ENCODE measurements around the gene SLC16A12. TPM values are rescaled to one million over a fixed set of nuclear protein-coding genes. Genes with fewer than 3 reads are reported as not detected.

The SLC16A12 gene
- total RNA-seq, 1 experiment from 2014 or later: 0.77 TPM

- TF ChIP-seq CTCF (conservative IDR thresholded peaks at IDR 0.05): no peak
- Mint-ChIP-seq H3K27me3 (ENCODE audit: low read depth) (peaks cover 2% of the 10 kb centered on the region), H3K36me3 (ENCODE audit: insufficient read depth in 1 of 3, low read depth in 3 of 3) (peaks cover 0 to 8% (median 0%) of the 10 kb centered on the region in 3 experiments; a peak in 4 of 7 replicates), H3K27ac (no peak overlapping the region), H3K4me1 (no peaks in the 10 kb centered on the region), H3K9me3 (peaks cover 4 to 10% of the 10 kb centered on the region in 2 experiments; a peak in 3 of 5 replicates), H3K4me3 (no peak overlapping the region)
- H3K9me3 ChIP-seq (ENCODE audit: control insufficient read depth, low read depth, low read length): no peaks in the 10 kb centered on the region
- no peak overlapping the region for H4K5ac ChIP-seq (ENCODE audit: insufficient read length, low read depth, low read length)
- no peaks in the 10 kb centered on the region for H3K4me1 ChIP-seq (ENCODE audit: insufficient read depth, low read length)
- DNase-seq: no peak
- H2BK20ac ChIP-seq (ENCODE audit: low read depth, low read length, poor library complexity, severe bottlenecking): no peak overlapping the region
- no peak overlapping the region for H2AK5ac ChIP-seq (ENCODE audit: insufficient read length, low read length)
- H2BK5ac ChIP-seq (ENCODE audit: insufficient read length, low read length): no peak overlapping the region
- no peak overlapping the region for H3K4ac ChIP-seq (ENCODE audit: low read depth, low read length)
- no peak overlapping the region for H3T11ph ChIP-seq (ENCODE audit: low read length)
- H2BK120ac ChIP-seq (ENCODE audit: low read depth, low read length, poor library complexity, severe bottlenecking): no peak overlapping the region
- no peak overlapping the region for H3K9ac ChIP-seq (ENCODE audit: extremely low read depth, insufficient read length, low read length)
- no CpG with 5 or more reads among the region's 13 CpGs for WGBS (ENCODE audit: extremely low coverage, insufficient read length, low lambda C conversion rate)
- H3K18ac ChIP-seq (ENCODE audit: insufficient read length, low read depth, low read length): no peak overlapping the region
- H2BK15ac ChIP-seq (ENCODE audit: low read depth, low read length): no peak overlapping the region
- H3K23me2 ChIP-seq (ENCODE audit: insufficient read length, low read depth, low read length, poor library complexity, severe bottlenecking): no peaks in the 10 kb centered on the region
- H3K14ac ChIP-seq (ENCODE audit: insufficient read depth, low read length): no peak overlapping the region
- no peak overlapping the region for H3K4me2 ChIP-seq (ENCODE audit: insufficient read depth, insufficient read length, low read length)
- H4K20me1 ChIP-seq (ENCODE audit: control insufficient read depth, insufficient read depth, insufficient read length): no peaks in the 10 kb centered on the region
- no peak overlapping the region for H4K8ac ChIP-seq (replicated peaks; ENCODE audit: insufficient read length, low read depth, low read length)
- H3K27me3 ChIP-seq (ENCODE audit: insufficient read depth, low read length): no peaks in the 10 kb centered on the region
- H2BK12ac ChIP-seq (ENCODE audit: insufficient read length, low read depth, low read length): no peak overlapping the region
- H3K79me1 ChIP-seq (ENCODE audit: insufficient read depth, low read depth, low read length, poor library complexity, severe bottlenecking): no peaks in the 10 kb centered on the region
- H3K23ac ChIP-seq (ENCODE audit: insufficient read length, low read depth, low read length): no peak overlapping the region
- no peak overlapping the region for H2AFZ ChIP-seq (ENCODE audit: low read length)
- H3K56ac ChIP-seq (ENCODE audit: insufficient read length, low read depth, low read length): no peak overlapping the region
- no peaks in the 10 kb centered on the region for H3K79me2 ChIP-seq (ENCODE audit: insufficient read depth, low read length)
- H3K27ac ChIP-seq (ENCODE audit: insufficient read length, low read depth, low read length): no peak overlapping the region
- no peak overlapping the region for H4K91ac ChIP-seq (ENCODE audit: insufficient read length, low read depth, low read length)
Measured at GRCh38 chr10:89505640-89506275, 29.6 kb downstream of the SLC16A12 start.

Measured in H9 (cell line).